K562 (cell line): ENCODE measurements around the gene POU2AF1. TPM values are rescaled to one million over a fixed set of nuclear protein-coding genes. Genes with fewer than 3 reads are reported as not detected.

ENCODE experiments used
- ATAC-seq: fragments of 200-7000 bp; cut with Tn5 transposase; 3 replicates; pipeline ENCODE4 v1.9.1; 2020; ENCODE audit warnings: moderate library complexity
- BruUV-seq: library from RNA; stranded (reverse); fragments of 400-500 nt; replicated peaks from 2 replicates; lab custom pipeline; 2021; lab: Mats Ljungman, UMichigan
- CTCF ChIA-PET: fragments of 300-600 bp; formaldehyde crosslinking; extraction: SDS; loops from one replicate; lab custom pipeline; 2021; ENCODE audit warnings: low intra/inter-chr PET ratio; lab: Yijun Ruan, JAX
- POLR2A ChIA-PET: fragments of 300-600, 350-650 bp; sonication (Branson Sonifier 250); formaldehyde crosslinking; extraction: SDS; loops from one replicate; lab custom pipeline; 2021; ENCODE audit warnings: antibody characterized with exemption, inconsistent platforms; lab: Yijun Ruan, JAX
- DNase-seq, 4 experiments: peaks; one replicate each; pipeline versions ENCODE4 v3.0.0 to v3.0.0-alpha.2; 2011 to 2018; ENCODE audit warnings: low spot score in 3 of 4, mixed read lengths in 3 of 4; ENCODE audit errors: extremely low read depth in 1 of 4
- FAIRE-seq: peaks from 2 replicates; lab custom pipeline; 2011; peaks lifted over from hg19 to GRCh38; lab: Jason Lieb, UNC
- H2AFZ ChIP-seq: 2 replicates; pipeline ENCODE4 v1.6.0; 2011; ENCODE audit warnings: low read depth, low read length, control low read depth, inconsistent platforms
- H3K27ac ChIP-seq: fragments of 200-600 bp; 3 replicates; pipeline ENCODE4 v1.8.0; 2011; ENCODE audit warnings: low read depth, mild to moderate bottlenecking, control low read depth, inconsistent platforms, low read length, moderate library complexity, mixed read lengths; ENCODE audit errors: extremely low read depth
- H3K27me3 ChIP-seq, 2 experiments: fragments of 300-600 bp in 1 of 2; 2 replicates in 1 of 2; 3 replicates in 1 of 2; pipeline versions ENCODE4 v1.6.0 to v1.8.0; 2011; ENCODE audit warnings: inconsistent platforms in 2 of 2, low read length in 2 of 2, mild to moderate bottlenecking in 1 of 2, mixed read lengths in 1 of 2, moderate library complexity in 1 of 2; ENCODE audit not compliant: control insufficient read depth in 2 of 2, insufficient read depth in 2 of 2
- H3K36me3 ChIP-seq: fragments of 300-600 bp; 3 replicates; pipeline ENCODE4 v1.8.0; 2011; ENCODE audit warnings: mild to moderate bottlenecking, low read length, inconsistent platforms; ENCODE audit not compliant: control insufficient read depth, insufficient read depth
- H3K4me1 ChIP-seq, 2 experiments: fragments of 200-600 bp in 1 of 2; replicated peaks in 1 of 2; 2 replicates in 1 of 2; 3 replicates in 1 of 2; pipeline versions ENCODE4 v1.5.1 to v1.8.0; 2011; ENCODE audit warnings: inconsistent platforms in 2 of 2, low read length in 2 of 2, mild to moderate bottlenecking in 1 of 2, mixed read lengths in 1 of 2, moderate library complexity in 1 of 2; ENCODE audit not compliant: control insufficient read depth in 2 of 2, insufficient read depth in 2 of 2
- H3K4me2 ChIP-seq: 2 replicates; pipeline ENCODE4 v1.6.1; 2011; ENCODE audit warnings: low read length, control low read depth, inconsistent platforms, mixed read lengths; ENCODE audit not compliant: insufficient read depth
- H3K4me3 ChIP-seq: fragments of 200-600 bp; sonication (generic), shearing (Covaris generic); 2 replicates; pipeline ENCODE4 v1.5.1; 2016; ENCODE audit warnings: control low read depth, inconsistent platforms
- H3K79me2 ChIP-seq: fragments of 200-600 bp; 3 replicates; pipeline ENCODE4 v1.8.0; 2011; ENCODE audit warnings: low read length, inconsistent platforms; ENCODE audit not compliant: control insufficient read depth, insufficient read depth
- H3K9ac ChIP-seq, 2 experiments: 2 replicates each; pipeline versions ENCODE4 v1.6.0 to v1.6.1; 2011; ENCODE audit warnings: low read depth in 2 of 2, low read length in 2 of 2, control low read depth in 1 of 2, inconsistent platforms in 1 of 2, mild to moderate bottlenecking in 1 of 2, mixed read lengths in 1 of 2; ENCODE audit not compliant: insufficient read depth in 1 of 2
- H3K9me1 ChIP-seq: one replicate; pipeline ENCODE4 v1.6.0; 2011; ENCODE audit warnings: inconsistent platforms, mild to moderate bottlenecking, low read length, moderate library complexity; ENCODE audit not compliant: control insufficient read depth, insufficient read depth
- H3K9me3 ChIP-seq: replicated peaks from 2 replicates; pipeline ENCODE4 v1.5.1; 2011; ENCODE audit warnings: low read depth, low read length, inconsistent platforms; ENCODE audit not compliant: control insufficient read depth, insufficient read depth
- H4K20me1 ChIP-seq: replicated peaks from 2 replicates; pipeline ENCODE4 v1.6.1; 2011; ENCODE audit warnings: low read length, inconsistent platforms, mixed read lengths; ENCODE audit not compliant: control insufficient read depth, insufficient read depth
- CHD1 ChIP-seq: fragments of 200-600 bp; sonication (generic); IDR thresholded peaks from one replicate; pipeline ENCODE4 v1.6.1; 2012; ENCODE audit warnings: mild to moderate bottlenecking, moderate library complexity, low read length, inconsistent platforms
- SRSF1 ChIP-seq: fragments of 200-400 bp; formaldehyde crosslinking; IDR thresholded peaks from 2 replicates; pipeline ENCODE4 v1.6.1; 2017; ENCODE audit warnings: mild to moderate bottlenecking, low read depth, low read length, moderate library complexity
- SRSF3 ChIP-seq: fragments of 200-400 bp; formaldehyde crosslinking; IDR thresholded peaks from 2 replicates; pipeline ENCODE4 v1.6.1; 2016; ENCODE audit warnings: mild to moderate bottlenecking, low read length, moderate library complexity; ENCODE audit not compliant: insufficient read depth
- ZBTB8A ChIP-seq: fragments of 450-650 bp; IDR thresholded peaks from 2 replicates; pipeline ENCODE4 v1.6.1; 2018; ENCODE audit warnings: mild to moderate bottlenecking, moderate library complexity; ENCODE audit not compliant: partially characterized antibody
- ZNF644 ChIP-seq: fragments of 200-800 bp; sonication (Bioruptor generic); IDR thresholded peaks from 2 replicates; pipeline ENCODE4 v1.6.1; 2016; ENCODE audit warnings: low read depth, missing genetic modification characterization, missing compliant biosample characterization
- ZNF785 ChIP-seq: fragments of 250-450 bp; sonication (Bioruptor Pico); IDR thresholded peaks from 2 replicates; pipeline ENCODE4 v1.4.0; 2020; ENCODE audit warnings: mild to moderate bottlenecking
- WGBS: fragments of 100-300 bp; shearing (Covaris generic); methylation state at CpG from one replicate; pipeline ENCODE4 v1.1.6; 2016; ENCODE audit warnings: low coverage, mixed read lengths; ENCODE audit not compliant: insufficient coverage; ENCODE audit errors: missing lambda C conversion rate; 5-methylcytosine and 5-hydroxymethylcytosine counted together
- in situ Hi-C: fragments of 300-500 bp; cut with MboI; formaldehyde crosslinking; loops from 4 replicates; pipeline ENCODE4 v1.15.0; 2018; ENCODE audit warnings: inconsistent platforms, mixed read lengths
- intact Hi-C: fragments of 100-400 bp; cut with micrococcal nuclease; formaldehyde crosslinking; loops from 2 replicates; pipeline ENCODE4 v1.14.2; 2022
- polyA plus RNA-seq, 8 experiments: library from polyadenylated mRNA; depleted of rRNA in 4 of 8; stranded (reverse) in 5 of 8; unstranded in 3 of 8; fragments of >200 nt; fragmentation: Nextera tagmentation in 2 of 8; fragmentation: Illumina TruSeq in 1 of 8; extraction: Ambion mirVana in 2 of 8; extraction: Trizol in 1 of 8; gene quantifications; 2 replicates each; pipeline versions ENCODE4 v1.2.1 to v1.2.3, GENCODE V29; 2011 to 2014; ENCODE audit warnings: inconsistent platforms in 1 of 8, missing spikeins in 1 of 8
- total RNA-seq, 7 experiments: library from RNA; depleted of rRNA in 6 of 7; stranded (reverse); fragments of >200 nt in 6 of 7; fragmentation: Illumina TruSeq in 2 of 7; extraction: Trizol in 2 of 7; gene quantifications; 2 replicates each; pipeline versions ENCODE4 v1.2.1 to v1.2.3, GENCODE V29; 2011 to 2021; ENCODE audit warnings: low replicate concordance in 1 of 7
- TF ChIP-seq, protein P1 (sequence below): IDR thresholded peaks from 2 replicates; pipeline ENCODE4 v1.6.1; 2011; ENCODE audit not compliant: insufficient read length; ENCODE audit errors: extremely low read depth
- TF ChIP-seq, protein P2 (sequence below): sonication (generic); formaldehyde crosslinking; IDR thresholded peaks from 2 replicates; pipeline ENCODE4 v1.8.0; 2022; ENCODE audit warnings: missing genetic modification reagents, mild to moderate bottlenecking, borderline replicate concordance

POU2AF1 gene
- total and polyA plus RNA-seq, 9 of the 15 experiments (the other 6 are each of a cell fraction or from before 2014, with no cell fraction given) = 0.09 TPM; not detected in 8

DNA sequence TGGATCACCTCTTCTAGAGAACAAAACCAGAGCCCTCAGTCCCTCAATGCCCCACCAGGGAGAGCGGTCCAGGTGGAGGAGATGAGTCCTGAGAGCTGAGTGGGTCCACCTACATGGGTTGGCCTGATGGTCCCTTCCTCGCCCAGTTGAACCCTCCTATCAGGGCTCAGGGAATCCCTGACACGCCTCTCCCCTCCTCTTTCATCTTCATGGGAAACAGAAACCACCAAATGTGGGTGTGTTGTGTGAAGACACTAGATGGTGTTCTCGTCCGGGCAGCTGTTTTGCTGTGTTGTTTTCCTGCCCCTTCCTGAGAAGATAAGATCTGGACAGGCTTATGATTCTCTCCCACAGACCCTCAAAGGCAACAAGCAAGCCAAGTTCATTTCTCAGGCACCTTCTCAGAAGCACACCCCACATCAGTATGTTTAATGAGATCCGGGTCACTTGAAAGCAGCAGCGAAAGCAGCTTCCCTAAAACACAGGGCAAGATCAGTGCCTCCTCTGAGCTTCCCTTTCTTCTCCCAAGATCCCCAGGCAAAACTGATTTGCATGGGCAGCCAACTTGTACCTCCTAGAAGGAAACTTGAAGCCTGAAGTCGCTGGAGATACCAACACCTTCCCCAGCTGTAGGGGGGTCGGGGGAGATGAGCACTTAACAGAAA is 35.3 kb upstream of the POU2AF1 start:
- Histone ChIP-seq H3K9me3 (no peaks in the 10 kb centered on the region), H3K4me3 (no peak overlapping the region), H3K9me1 (no peaks in the 10 kb centered on the region), H4K20me1 (no peaks in the 10 kb centered on the region), H3K4me1 (no peaks in the 10 kb centered on the region), H3K4me2 (no peak overlapping the region), H3K36me3 (no peaks in the 10 kb centered on the region), H3K9ac (no peak overlapping the region), H3K27me3 (peaks cover 0 to 4% of the 10 kb centered on the region in 2 experiments; a peak in 3 of 5 replicates), H2AFZ (no peak overlapping the region), H3K79me2 (no peaks in the 10 kb centered on the region), H3K27ac (no peak overlapping the region)
- no peak for FAIRE-seq
- CTCF ChIA-PET = no interaction called here
- no peak for DNase-seq
- intact Hi-C loops = no loop called here
- in situ Hi-C loops = no loop called here
- 1% methylated on average over 9 of the region's 9 CpGs for WGBS
- BruUV-seq = no TSS peak
- no peak for TF ChIP-seq ZNF644 (tag)
- TF ChIP-seq ZNF785 (CRISPR knock-in tag) = no peak
- TF ChIP-seq, protein P1, sequence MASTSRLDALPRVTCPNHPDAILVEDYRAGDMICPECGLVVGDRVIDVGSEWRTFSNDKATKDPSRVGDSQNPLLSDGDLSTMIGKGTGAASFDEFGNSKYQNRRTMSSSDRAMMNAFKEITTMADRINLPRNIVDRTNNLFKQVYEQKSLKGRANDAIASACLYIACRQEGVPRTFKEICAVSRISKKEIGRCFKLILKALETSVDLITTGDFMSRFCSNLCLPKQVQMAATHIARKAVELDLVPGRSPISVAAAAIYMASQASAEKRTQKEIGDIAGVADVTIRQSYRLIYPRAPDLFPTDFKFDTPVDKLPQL = no peak
- TF ChIP-seq SRSF3 = no peak
- no peak for TF ChIP-seq ZBTB8A
- TF ChIP-seq SRSF1 = no peak
- no peak for TF ChIP-seq CHD1
- TF ChIP-seq, protein P2, sequence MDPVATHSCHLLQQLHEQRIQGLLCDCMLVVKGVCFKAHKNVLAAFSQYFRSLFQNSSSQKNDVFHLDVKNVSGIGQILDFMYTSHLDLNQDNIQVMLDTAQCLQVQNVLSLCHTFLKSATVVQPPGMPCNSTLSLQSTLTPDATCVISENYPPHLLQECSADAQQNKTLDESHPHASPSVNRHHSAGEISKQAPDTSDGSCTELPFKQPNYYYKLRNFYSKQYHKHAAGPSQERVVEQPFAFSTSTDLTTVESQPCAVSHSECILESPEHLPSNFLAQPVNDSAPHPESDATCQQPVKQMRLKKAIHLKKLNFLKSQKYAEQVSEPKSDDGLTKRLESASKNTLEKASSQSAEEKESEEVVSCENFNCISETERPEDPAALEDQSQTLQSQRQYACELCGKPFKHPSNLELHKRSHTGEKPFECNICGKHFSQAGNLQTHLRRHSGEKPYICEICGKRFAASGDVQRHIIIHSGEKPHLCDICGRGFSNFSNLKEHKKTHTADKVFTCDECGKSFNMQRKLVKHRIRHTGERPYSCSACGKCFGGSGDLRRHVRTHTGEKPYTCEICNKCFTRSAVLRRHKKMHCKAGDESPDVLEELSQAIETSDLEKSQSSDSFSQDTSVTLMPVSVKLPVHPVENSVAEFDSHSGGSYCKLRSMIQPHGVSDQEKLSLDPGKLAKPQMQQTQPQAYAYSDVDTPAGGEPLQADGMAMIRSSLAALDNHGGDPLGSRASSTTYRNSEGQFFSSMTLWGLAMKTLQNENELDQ (CRISPR knock-in tag) = no peak
- ATAC-seq = no peak
- POLR2A ChIA-PET = no interaction called here
